SK-N-SH treated with all-trans-retinoic acid at 6 μM for 48 hours (cell line): ENCODE results near the gene NPAS3.

ENCODE experiments used
- CSRNP3 ChIP-seq: fragments of 250-450 bp; sonication (Bioruptor Pico); IDR thresholded peaks from 2 replicates; pipeline ENCODE4 v1.5.1; 2021; ENCODE audit warnings: mild to moderate bottlenecking, moderate library complexity
- PPARA ChIP-seq: fragments of 250-450 bp; sonication (Bioruptor Pico); IDR thresholded peaks from 2 replicates; pipeline ENCODE4 v1.5.0; 2020; ENCODE audit warnings: mild to moderate bottlenecking, borderline replicate concordance
- TCF4 ChIP-seq: fragments of 250-450 bp; sonication (Bioruptor Pico); IDR thresholded peaks from 2 replicates; pipeline ENCODE4 v1.8.0; 2021; ENCODE audit warnings: mild to moderate bottlenecking, moderate library complexity, borderline replicate concordance
- ZFP30 ChIP-seq: fragments of 450-650 bp; formaldehyde crosslinking; IDR thresholded peaks from 2 replicates; pipeline ENCODE4 v1.5.0; 2022; ENCODE audit warnings: mild to moderate bottlenecking, moderate library complexity

- TF ChIP-seq PPARA (CRISPR knock-in tag) (no peak), ZFP30 (CRISPR knock-in tag) (no peak), CSRNP3 (CRISPR knock-in tag) (no peak), TCF4 (CRISPR knock-in tag) (no peak)
Measured at GRCh38 chr14:33780035-33780434, 841.4 kb downstream of the NPAS3 start.
